H1 (cell line): Measurements from ENCODE around the gene SLC38A7.

ENCODE experiments used
- BRCA1 ChIP-seq: IDR thresholded peaks from 2 replicates; pipeline ENCODE4 v1.6.1; 2012; ENCODE audit warnings: low read depth, low read length, improper control_type of control experiment
- CREB1 ChIP-seq: IDR thresholded peaks from 2 replicates; pipeline ENCODE4 v1.6.1; 2012; ENCODE audit warnings: inconsistent platforms
- EGR1 ChIP-seq: IDR thresholded peaks from 2 replicates; pipeline ENCODE4 v1.6.1; 2011; ENCODE audit warnings: low read depth, low read length, borderline replicate concordance
- EP300 ChIP-seq, 2 experiments: IDR thresholded peaks; 1 replicate in 1 of 2; 2 replicates in 1 of 2; pipeline ENCODE4 v1.6.1; 2011 to 2012; ENCODE audit warnings: low read depth in 2 of 2, low read length in 2 of 2, mild to moderate bottlenecking in 2 of 2, borderline replicate concordance in 1 of 2, inconsistent platforms in 1 of 2, moderate library complexity in 1 of 2
- EZH2 ChIP-seq: fragments of 200-600 bp; sonication (generic); IDR thresholded peaks from 2 replicates; pipeline ENCODE4 v1.7.1; 2012; ENCODE audit warnings: low read depth, mild to moderate bottlenecking, moderate library complexity, low read length, inconsistent platforms; ENCODE audit not compliant: severe bottlenecking
- FOSL1 ChIP-seq: IDR thresholded peaks from 2 replicates; pipeline ENCODE4 v1.6.1; 2011; ENCODE audit warnings: mild to moderate bottlenecking, low read depth, low read length, moderate library complexity; ENCODE audit not compliant: insufficient read depth
- MAFK ChIP-seq: IDR thresholded peaks from 2 replicates; pipeline ENCODE4 v1.6.1; 2012; ENCODE audit warnings: low read depth, mild to moderate bottlenecking, improper control_type of control experiment, low read length
- POLR2A ChIP-seq, 2 experiments: IDR thresholded peaks; 1 replicate in 1 of 2; 2 replicates in 1 of 2; pipeline ENCODE4 v1.6.1; 2011; ENCODE audit warnings: low read depth in 2 of 2, low read length in 2 of 2, mild to moderate bottlenecking in 2 of 2; ENCODE audit errors: control extremely low read depth in 1 of 2
- POLR2AphosphoS5 ChIP-seq: IDR thresholded peaks from 2 replicates; pipeline ENCODE4 v1.6.1; 2011; ENCODE audit warnings: low read depth, low read length
- RXRA ChIP-seq: IDR thresholded peaks from 2 replicates; pipeline ENCODE4 v1.6.1; 2011; ENCODE audit warnings: low read depth, mild to moderate bottlenecking, low read length, moderate library complexity; ENCODE audit not compliant: insufficient read depth
- USF2 ChIP-seq: IDR thresholded peaks from 2 replicates; pipeline ENCODE4 v1.6.1; 2011; ENCODE audit warnings: low read length, improper control_type of control experiment
- TF ChIP-seq, protein P1 (sequence below), 3 experiments: IDR thresholded peaks; 1 replicate in 2 of 3; 2 replicates in 1 of 3; pipeline versions ENCODE4 v1.5.1 to v1.6.1; 2011; ENCODE audit warnings: low read length in 3 of 3, mild to moderate bottlenecking in 3 of 3, inconsistent platforms in 2 of 3, low read depth in 1 of 3, moderate library complexity in 1 of 3; ENCODE audit not compliant: insufficient read depth in 1 of 3; ENCODE audit errors: control extremely low read depth in 1 of 3
- TF ChIP-seq, protein P2 (sequence below): IDR thresholded peaks from 2 replicates; pipeline ENCODE4 v1.6.1; 2012; ENCODE audit warnings: inconsistent platforms

- TF ChIP-seq POLR2AphosphoS5 = no peak
- TF ChIP-seq, protein P1, sequence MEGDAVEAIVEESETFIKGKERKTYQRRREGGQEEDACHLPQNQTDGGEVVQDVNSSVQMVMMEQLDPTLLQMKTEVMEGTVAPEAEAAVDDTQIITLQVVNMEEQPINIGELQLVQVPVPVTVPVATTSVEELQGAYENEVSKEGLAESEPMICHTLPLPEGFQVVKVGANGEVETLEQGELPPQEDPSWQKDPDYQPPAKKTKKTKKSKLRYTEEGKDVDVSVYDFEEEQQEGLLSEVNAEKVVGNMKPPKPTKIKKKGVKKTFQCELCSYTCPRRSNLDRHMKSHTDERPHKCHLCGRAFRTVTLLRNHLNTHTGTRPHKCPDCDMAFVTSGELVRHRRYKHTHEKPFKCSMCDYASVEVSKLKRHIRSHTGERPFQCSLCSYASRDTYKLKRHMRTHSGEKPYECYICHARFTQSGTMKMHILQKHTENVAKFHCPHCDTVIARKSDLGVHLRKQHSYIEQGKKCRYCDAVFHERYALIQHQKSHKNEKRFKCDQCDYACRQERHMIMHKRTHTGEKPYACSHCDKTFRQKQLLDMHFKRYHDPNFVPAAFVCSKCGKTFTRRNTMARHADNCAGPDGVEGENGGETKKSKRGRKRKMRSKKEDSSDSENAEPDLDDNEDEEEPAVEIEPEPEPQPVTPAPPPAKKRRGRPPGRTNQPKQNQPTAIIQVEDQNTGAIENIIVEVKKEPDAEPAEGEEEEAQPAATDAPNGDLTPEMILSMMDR (IDR thresholded peaks at IDR 0.05; ENCODE audit: control extremely low read depth in 1 of 3, insufficient read depth in 1 of 3, low read depth in 1 of 3, low read length in 3 of 3) = no peak
- TF ChIP-seq EZH2 = no peak
- TF ChIP-seq BRCA1 = no peak
- TF ChIP-seq POLR2A (IDR thresholded peaks at IDR 0.05; ENCODE audit: control extremely low read depth in 1 of 2, low read depth in 2 of 2, low read length in 2 of 2) = no peak
- TF ChIP-seq MAFK = no peak
- TF ChIP-seq, protein P2, sequence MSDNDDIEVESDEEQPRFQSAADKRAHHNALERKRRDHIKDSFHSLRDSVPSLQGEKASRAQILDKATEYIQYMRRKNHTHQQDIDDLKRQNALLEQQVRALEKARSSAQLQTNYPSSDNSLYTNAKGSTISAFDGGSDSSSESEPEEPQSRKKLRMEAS = no peak
- TF ChIP-seq FOSL1 = no peak
- TF ChIP-seq EP300 (IDR thresholded peaks at IDR 0.05; ENCODE audit: borderline replicate concordance in 1 of 2, low read depth in 2 of 2, low read length in 2 of 2) = no peak
- no peak for TF ChIP-seq RXRA
- TF ChIP-seq USF2 = no peak
- no peak for TF ChIP-seq EGR1
- no peak for TF ChIP-seq CREB1
Observed at GRCh38 chr16:58639836-58640235, 44.7 kb downstream of the SLC38A7 start.
